Muscle of back (tissue), 11 donors: ENCODE data around the gene CADM2. TPM values are rescaled to one million over a fixed set of nuclear protein-coding genes. Genes with fewer than 3 reads are reported as not detected.

Experiments used
- DNase-seq, 3 donors: peaks; one replicate each; pipeline versions ENCODE4 v3.0.0 to v3.0.0-alpha.2; 2013
- polyA plus RNA-seq, 10 donors: library from polyadenylated mRNA; unstranded; fragments of 120-200 nt; gene quantifications; one replicate each; pipeline ENCODE4 v1.2.1, GENCODE V29; 2013; ENCODE audit not compliant: insufficient read length in 10 of 10

CADM2 gene
- polyA plus RNA-seq, 10 donors = 3.9 to 12.4 (median 6.0) TPM

- DNase-seq = no peak
Observed at GRCh38 chr3:85800676-85801075, 841.9 kb downstream of the CADM2 start.

GRCh38 chr3:85801955-85802354, 843.2 kb downstream of the CADM2 start:
- DNase-seq = no peak

- DNase-seq = no peak
Observed at GRCh38 chr3:85808755-85809154, 850.0 kb downstream of the CADM2 start.

GRCh38 chr3:85821130-85821756, 862.5 kb downstream of the CADM2 start:
- peak in 1 of 3 donors; percentile 3 for DNase-seq

GRCh38 chr3:85835857-85836440, 877.2 kb downstream of the CADM2 start:
- no peak for DNase-seq

- no peak for DNase-seq
Observed at GRCh38 chr3:85837402-85837801, 878.6 kb downstream of the CADM2 start.

- DNase-seq = no peak
Observed at GRCh38 chr3:85838921-85839320, 880.1 kb downstream of the CADM2 start.

GRCh38 chr3:85842081-85842480, 883.3 kb downstream of the CADM2 start:
- DNase-seq = no peak

GRCh38 chr3:85846940-85847339, 888.2 kb downstream of the CADM2 start:
- DNase-seq = no peak

- DNase-seq = no peak
Observed at GRCh38 chr3:85851071-85851470, 892.3 kb downstream of the CADM2 start.

GRCh38 chr3:85853805-85854204, 895.0 kb downstream of the CADM2 start:
- no peak for DNase-seq

- no peak for DNase-seq
Observed at GRCh38 chr3:85862893-85863455, 904.2 kb downstream of the CADM2 start.

- DNase-seq = no peak
Observed at GRCh38 chr3:85864896-85865295, 906.1 kb downstream of the CADM2 start.

GRCh38 chr3:85867072-85867471, 908.3 kb downstream of the CADM2 start:
- no peak for DNase-seq

GRCh38 chr3:85875589-85875988, 916.8 kb downstream of the CADM2 start:
- no peak for DNase-seq

- no peak for DNase-seq
Observed at GRCh38 chr3:85877631-85878030, 918.8 kb downstream of the CADM2 start.

- DNase-seq = no peak
Observed at GRCh38 chr3:85881833-85882393, 923.1 kb downstream of the CADM2 start.

GRCh38 chr3:85890043-85890555, 931.3 kb downstream of the CADM2 start:
- DNase-seq = no peak

- no peak for DNase-seq
Observed at GRCh38 chr3:85903434-85903833, 944.6 kb downstream of the CADM2 start.

GRCh38 chr3:85912980-85913379, 954.2 kb downstream of the CADM2 start:
- DNase-seq = peak in 1 of 3 donors; percentile 5

GRCh38 chr3:85922374-85922773, 963.6 kb downstream of the CADM2 start:
- no peak for DNase-seq

- no peak for DNase-seq
Observed at GRCh38 chr3:85930718-85931117, 971.9 kb downstream of the CADM2 start.

GRCh38 chr3:85933326-85933725, 974.5 kb downstream of the CADM2 start:
- no peak for DNase-seq
